Measurements from ENCODE around the gene SAP30L. TPM values are rescaled to one million over a fixed set of nuclear protein-coding genes. Genes with fewer than 3 reads are reported as not detected.

Gene SAP30L
- total RNA-seq, 4 donors from 2014 or later, result 16.1 to 66.6 (median 36.2) TPM

DNA sequence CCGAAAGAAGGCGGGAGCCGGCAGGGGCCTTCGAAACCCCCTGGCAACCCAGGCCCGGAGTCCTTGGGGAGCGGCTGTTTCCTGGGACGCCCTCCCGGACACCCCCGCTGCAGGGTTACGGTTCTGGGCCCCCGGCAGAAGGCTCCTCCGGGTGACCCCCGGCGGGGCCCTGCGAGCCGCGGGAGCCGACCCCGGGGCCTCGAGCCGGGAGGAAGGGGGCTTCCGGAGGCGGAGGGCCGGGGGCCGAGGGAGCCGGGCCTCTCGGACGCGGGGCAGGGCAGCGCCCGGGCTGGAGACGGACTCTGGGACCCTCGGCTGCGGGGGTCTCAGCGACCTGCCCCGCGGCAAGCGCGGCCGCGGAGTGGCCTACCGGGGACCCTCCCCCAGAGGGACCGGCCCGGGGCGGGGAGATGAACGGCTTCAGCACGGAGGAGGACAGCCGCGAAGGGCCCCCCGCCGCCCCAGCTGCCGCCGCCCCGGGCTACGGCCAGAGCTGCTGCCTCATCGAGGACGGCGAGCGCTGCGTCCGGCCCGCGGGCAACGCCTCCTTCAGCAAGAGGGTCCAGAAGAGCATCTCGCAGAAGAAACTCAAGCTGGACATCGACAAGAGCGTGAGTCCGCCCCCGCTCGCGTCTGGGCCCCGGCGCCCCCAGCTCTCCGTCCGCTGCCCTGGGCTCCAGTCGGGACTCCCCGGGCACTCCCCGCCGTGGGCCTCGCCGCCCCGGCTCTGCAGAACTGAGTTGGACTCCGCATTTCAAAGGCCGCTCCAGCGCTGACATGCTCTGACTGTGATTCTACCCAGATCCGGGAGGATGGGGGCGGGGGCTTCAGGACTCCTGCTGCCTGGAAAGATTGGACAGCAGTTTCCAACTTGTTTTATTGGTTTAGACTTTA, 645 bp downstream of the SAP30L start:
- no peaks in the 10 kb centered on the region for H3K27me3 ChIP-seq
- peaks cover 4% of the 10 kb centered on the region for H3K36me3 ChIP-seq
- peak; percentile 83 to 84 for DNase-seq (ENCODE audit: low spot score in 2 of 2)
- TF ChIP-seq, protein P1, sequence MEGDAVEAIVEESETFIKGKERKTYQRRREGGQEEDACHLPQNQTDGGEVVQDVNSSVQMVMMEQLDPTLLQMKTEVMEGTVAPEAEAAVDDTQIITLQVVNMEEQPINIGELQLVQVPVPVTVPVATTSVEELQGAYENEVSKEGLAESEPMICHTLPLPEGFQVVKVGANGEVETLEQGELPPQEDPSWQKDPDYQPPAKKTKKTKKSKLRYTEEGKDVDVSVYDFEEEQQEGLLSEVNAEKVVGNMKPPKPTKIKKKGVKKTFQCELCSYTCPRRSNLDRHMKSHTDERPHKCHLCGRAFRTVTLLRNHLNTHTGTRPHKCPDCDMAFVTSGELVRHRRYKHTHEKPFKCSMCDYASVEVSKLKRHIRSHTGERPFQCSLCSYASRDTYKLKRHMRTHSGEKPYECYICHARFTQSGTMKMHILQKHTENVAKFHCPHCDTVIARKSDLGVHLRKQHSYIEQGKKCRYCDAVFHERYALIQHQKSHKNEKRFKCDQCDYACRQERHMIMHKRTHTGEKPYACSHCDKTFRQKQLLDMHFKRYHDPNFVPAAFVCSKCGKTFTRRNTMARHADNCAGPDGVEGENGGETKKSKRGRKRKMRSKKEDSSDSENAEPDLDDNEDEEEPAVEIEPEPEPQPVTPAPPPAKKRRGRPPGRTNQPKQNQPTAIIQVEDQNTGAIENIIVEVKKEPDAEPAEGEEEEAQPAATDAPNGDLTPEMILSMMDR (IDR thresholded peaks at IDR 0.05), result no peak
- TF ChIP-seq POLR2A (IDR thresholded peaks at IDR 0.05), result no peak
- no peak for TF ChIP-seq EP300 (IDR thresholded peaks at IDR 0.05)
- no peak for TF ChIP-seq POLR2AphosphoS5 (IDR thresholded peaks at IDR 0.05)
- peaks cover 46% of the 10 kb centered on the region for H3K4me1 ChIP-seq
- H3K9me3 ChIP-seq, result no peaks in the 10 kb centered on the region
- 0% methylated on average over 6 of the region's 87 CpGs for WGBS
- H3K27ac ChIP-seq, result peak overlapping the region; percentile 80
- H3K4me3 ChIP-seq, result peak overlapping the region; percentile 74

DNA sequence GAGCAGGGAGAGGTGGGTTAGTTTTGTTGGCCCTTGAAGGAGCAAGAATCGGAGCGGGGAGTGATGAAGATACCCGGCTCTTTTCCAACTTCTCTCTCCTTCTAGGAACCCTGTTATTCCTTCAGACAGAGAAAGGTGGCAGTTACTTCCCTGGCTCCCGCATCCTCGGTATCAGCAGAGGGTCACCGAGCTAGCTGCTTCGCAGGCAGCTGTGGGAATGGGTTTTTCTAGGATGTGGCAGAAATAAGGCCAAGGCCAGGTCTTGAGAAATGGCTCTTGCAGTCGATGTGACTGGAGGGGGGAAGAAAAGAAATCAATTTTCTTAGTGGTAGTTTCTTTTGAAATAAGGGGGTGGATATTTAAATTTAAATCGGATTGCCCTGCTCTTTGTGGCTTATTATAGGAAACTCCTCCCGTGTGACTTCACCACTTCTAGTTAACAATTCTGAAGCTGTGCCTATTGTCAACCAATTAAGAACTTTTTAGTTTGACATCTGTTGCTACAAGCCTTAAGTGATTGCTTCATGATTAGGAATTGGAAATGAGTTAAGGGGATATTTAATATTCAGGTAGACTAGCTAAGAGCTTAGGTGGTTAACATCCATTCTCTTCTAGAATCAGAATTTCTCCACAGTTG, 1.4 kb downstream of the SAP30L start:
- Histone ChIP-seq H3K4me1 (peaks cover 44% of the 10 kb centered on the region), H3K9me3 (no peaks in the 10 kb centered on the region), H3K27me3 (no peaks in the 10 kb centered on the region), H3K36me3 (peaks cover 12% of the 10 kb centered on the region), H3K27ac (no peak overlapping the region), H3K4me3 (peak overlapping the region; percentile 74)
- TF ChIP-seq, protein P1 (IDR thresholded peaks at IDR 0.05), result no peak
- no peak for TF ChIP-seq EP300 (IDR thresholded peaks at IDR 0.05)
- no peak for TF ChIP-seq POLR2AphosphoS5 (IDR thresholded peaks at IDR 0.05)
- TF ChIP-seq POLR2A (IDR thresholded peaks at IDR 0.05), result no peak
- DNase-seq (ENCODE audit: low spot score in 2 of 2), result no peak
- 2% methylated on average over 10 of the region's 10 CpGs for WGBS

DNA sequence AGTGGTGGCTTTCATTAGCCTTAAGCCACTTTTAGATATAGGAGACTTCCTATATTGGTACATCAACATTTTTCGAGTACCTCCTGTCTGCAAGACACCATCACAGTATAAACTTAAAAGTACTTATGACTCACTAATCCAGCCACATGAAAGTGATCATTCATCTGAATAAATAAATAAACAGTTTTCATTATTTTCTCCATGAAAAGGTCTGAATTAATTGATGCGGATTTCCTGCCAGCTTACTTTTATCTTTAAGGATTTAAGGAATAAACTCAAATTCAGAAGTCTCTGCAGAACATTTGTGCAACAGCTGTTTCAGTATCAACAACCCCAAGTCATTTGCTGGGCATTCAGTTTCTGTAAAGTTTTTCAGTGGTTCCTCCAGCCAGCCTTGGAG, 4.0 kb downstream of the SAP30L start:
- Histone ChIP-seq H3K4me1 (peaks cover 29% of the 10 kb centered on the region), H3K4me3 (no peak overlapping the region), H3K27ac (no peak overlapping the region), H3K36me3 (peaks cover 38% of the 10 kb centered on the region), H3K9me3 (no peaks in the 10 kb centered on the region), H3K27me3 (no peaks in the 10 kb centered on the region)
- no peak for DNase-seq (ENCODE audit: low spot score in 2 of 2)
- 77% methylated on average over 2 of the region's 2 CpGs for whole genome bisulfite sequencing
- TF ChIP-seq POLR2AphosphoS5 (IDR thresholded peaks at IDR 0.05) (no peak), POLR2A (IDR thresholded peaks at IDR 0.05) (no peak), EP300 (IDR thresholded peaks at IDR 0.05) (no peak)
- TF ChIP-seq, protein P1 (IDR thresholded peaks at IDR 0.05), result no peak

DNA sequence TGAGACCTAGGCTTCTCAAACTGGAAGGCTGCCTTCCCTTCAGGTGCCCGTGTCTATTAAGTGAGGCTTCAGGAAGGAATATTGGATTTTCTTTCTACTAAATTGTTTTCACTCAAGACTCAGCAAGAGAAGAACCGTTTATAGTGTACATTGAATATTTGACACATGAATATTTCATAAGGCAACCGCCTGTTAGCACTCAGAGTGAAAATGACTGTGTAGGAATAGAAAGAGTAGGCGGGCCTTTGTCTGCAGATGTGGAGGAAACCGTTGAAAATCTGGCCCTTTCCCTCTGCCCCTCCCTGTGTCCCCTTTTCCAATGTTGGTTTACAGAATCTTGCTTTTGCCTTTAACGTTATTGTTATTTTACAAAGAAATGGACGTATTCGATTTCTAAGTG, 6.2 kb downstream of the SAP30L start:
- peaks cover 23% of the 10 kb centered on the region for H3K4me1 ChIP-seq
- no peaks in the 10 kb centered on the region for H3K27me3 ChIP-seq
- no peak overlapping the region for H3K4me3 ChIP-seq
- DNase-seq (ENCODE audit: low spot score in 2 of 2), result no peak
- H3K9me3 ChIP-seq, result no peaks in the 10 kb centered on the region
- TF ChIP-seq POLR2AphosphoS5 (IDR thresholded peaks at IDR 0.05), result no peak
- TF ChIP-seq POLR2A (IDR thresholded peaks at IDR 0.05), result no peak
- no peak for TF ChIP-seq EP300 (IDR thresholded peaks at IDR 0.05)
- TF ChIP-seq, protein P1 (IDR thresholded peaks at IDR 0.05), result no peak
- WGBS, result 83% methylated on average over 8 of the region's 8 CpGs
- H3K27ac ChIP-seq, result no peak overlapping the region
- peaks cover 59% of the 10 kb centered on the region for H3K36me3 ChIP-seq

DNA sequence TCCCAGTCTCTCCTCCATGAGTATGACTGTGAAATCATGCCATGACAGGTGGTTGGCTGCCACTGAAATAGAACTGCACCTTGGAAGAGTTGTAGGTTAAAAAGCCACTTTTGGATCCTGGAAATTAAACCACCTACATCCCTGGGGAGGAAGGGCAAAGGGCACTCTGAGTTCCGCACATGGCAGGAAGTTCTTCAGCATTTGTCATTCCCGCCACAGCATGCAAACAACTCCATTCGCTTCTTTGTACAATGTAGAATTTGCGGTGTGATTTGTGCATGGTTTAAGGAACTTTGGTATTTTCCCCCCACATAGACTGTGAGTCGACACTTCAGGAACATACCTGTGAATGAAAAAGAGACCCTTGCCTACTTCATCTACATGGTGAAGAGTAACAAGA, 9.8 kb downstream of the SAP30L start:
- Histone ChIP-seq H3K36me3 (peaks cover 75% of the 10 kb centered on the region), H3K4me1 (no peaks in the 10 kb centered on the region), H3K27me3 (no peaks in the 10 kb centered on the region), H3K4me3 (no peak overlapping the region), H3K9me3 (no peaks in the 10 kb centered on the region), H3K27ac (no peak overlapping the region)
- TF ChIP-seq POLR2A (IDR thresholded peaks at IDR 0.05), result no peak
- no peak for DNase-seq (ENCODE audit: low spot score in 2 of 2)
- WGBS, result 88% methylated on average over 5 of the region's 5 CpGs
